ENCODE results near the gene MCUB.

MCUB gene

DNA sequence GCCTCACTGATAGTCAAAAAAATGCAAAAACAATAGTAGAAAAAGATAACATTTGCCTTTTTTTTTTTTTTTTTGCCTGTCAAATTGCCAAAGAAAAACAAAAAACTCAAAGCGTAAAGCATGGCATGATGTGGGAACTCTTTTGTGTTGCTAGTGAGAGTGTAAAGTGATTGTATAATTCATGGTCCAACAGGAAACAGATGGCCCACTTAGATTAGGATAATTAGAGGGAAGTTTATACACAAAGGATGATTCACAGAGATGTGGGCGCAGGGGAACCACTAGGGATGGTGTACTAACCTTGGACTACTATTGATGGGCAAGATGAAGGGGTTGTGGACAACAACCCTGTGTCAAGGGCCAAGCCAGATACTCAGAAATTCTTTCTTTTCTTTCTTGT, 16.4 kb downstream of the MCUB start:
- TF ChIP-seq, protein P1, sequence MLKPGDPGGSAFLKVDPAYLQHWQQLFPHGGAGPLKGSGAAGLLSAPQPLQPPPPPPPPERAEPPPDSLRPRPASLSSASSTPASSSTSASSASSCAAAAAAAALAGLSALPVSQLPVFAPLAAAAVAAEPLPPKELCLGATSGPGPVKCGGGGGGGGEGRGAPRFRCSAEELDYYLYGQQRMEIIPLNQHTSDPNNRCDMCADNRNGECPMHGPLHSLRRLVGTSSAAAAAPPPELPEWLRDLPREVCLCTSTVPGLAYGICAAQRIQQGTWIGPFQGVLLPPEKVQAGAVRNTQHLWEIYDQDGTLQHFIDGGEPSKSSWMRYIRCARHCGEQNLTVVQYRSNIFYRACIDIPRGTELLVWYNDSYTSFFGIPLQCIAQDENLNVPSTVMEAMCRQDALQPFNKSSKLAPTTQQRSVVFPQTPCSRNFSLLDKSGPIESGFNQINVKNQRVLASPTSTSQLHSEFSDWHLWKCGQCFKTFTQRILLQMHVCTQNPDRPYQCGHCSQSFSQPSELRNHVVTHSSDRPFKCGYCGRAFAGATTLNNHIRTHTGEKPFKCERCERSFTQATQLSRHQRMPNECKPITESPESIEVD (tag by site-specific recombination; IDR thresholded peaks at IDR 0.05), result peak; percentile 60; the same call in 1 of the 2 replicates
- TF ChIP-seq ZNF521 (tag by site-specific recombination; IDR thresholded peaks at IDR 0.05), result no peak
- TF ChIP-seq ZBTB48 (tag by site-specific recombination; IDR thresholded peaks at IDR 0.05), result 0 out of 2 replicates have a peak, but pooled peaks have one; percentile 47
- TF ChIP-seq ZNF629 (tag by site-specific recombination; IDR thresholded peaks at IDR 0.05), result 0 out of 2 replicates have a peak, but pooled peaks have one; percentile 10
- TF ChIP-seq ZNF138 (tag by site-specific recombination; IDR thresholded peaks at IDR 0.05; ENCODE audit: borderline replicate concordance), result no peak
- TF ChIP-seq KLF7 (tag by site-specific recombination; IDR thresholded peaks at IDR 0.05; ENCODE audit: borderline replicate concordance), result no peak
- TF ChIP-seq SP7 (tag by site-specific recombination; IDR thresholded peaks at IDR 0.05), result peak; percentile 96
- TF ChIP-seq, protein P2, sequence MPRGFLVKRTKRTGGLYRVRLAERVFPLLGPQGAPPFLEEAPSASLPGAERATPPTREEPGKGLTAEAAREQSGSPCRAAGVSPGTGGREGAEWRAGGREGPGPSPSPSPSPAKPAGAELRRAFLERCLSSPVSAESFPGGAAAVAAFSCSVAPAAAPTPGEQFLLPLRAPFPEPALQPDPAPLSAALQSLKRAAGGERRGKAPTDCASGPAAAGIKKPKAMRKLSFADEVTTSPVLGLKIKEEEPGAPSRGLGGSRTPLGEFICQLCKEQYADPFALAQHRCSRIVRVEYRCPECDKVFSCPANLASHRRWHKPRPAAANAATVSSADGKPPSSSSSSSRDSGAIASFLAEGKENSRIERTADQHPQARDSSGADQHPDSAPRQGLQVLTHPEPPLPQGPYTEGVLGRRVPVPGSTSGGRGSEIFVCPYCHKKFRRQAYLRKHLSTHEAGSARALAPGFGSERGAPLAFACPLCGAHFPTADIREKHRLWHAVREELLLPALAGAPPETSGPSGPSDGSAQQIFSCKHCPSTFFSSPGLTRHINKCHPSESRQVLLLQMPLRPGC (tag by site-specific recombination; IDR thresholded peaks at IDR 0.05), result no peak
- TF ChIP-seq EGR2 (tag by site-specific recombination; IDR thresholded peaks at IDR 0.05; ENCODE audit: low read depth), result 0 out of 2 replicates have a peak, but pooled peaks have one; percentile 8
- TF ChIP-seq ZFHX2 (tag by site-specific recombination; conservative IDR thresholded peaks at IDR 0.05), result peak; percentile 52
- H3K27ac ChIP-seq (ENCODE audit: extremely low read depth, low read depth, low read length), result no peak overlapping the region
- no peaks in the 10 kb centered on the region for H3K9me3 ChIP-seq (ENCODE audit: control insufficient read depth, insufficient read depth, low read depth, low read length)
- ChIA-PET POLR2A (no interaction called here), CTCF (no interaction called here)
- H3K4me1 ChIP-seq (ENCODE audit: control insufficient read depth, insufficient read depth, low read length), result peaks cover 6% of the 10 kb centered on the region; the same call in 1 of the 2 replicates
- H3K36me3 ChIP-seq (ENCODE audit: control insufficient read depth in 2 of 2, insufficient read depth in 1 of 2, low read length in 2 of 2), result no peaks in the 10 kb centered on the region
- H3K4me3 ChIP-seq (ENCODE audit: low read depth, low read length), result no peak overlapping the region

DNA sequence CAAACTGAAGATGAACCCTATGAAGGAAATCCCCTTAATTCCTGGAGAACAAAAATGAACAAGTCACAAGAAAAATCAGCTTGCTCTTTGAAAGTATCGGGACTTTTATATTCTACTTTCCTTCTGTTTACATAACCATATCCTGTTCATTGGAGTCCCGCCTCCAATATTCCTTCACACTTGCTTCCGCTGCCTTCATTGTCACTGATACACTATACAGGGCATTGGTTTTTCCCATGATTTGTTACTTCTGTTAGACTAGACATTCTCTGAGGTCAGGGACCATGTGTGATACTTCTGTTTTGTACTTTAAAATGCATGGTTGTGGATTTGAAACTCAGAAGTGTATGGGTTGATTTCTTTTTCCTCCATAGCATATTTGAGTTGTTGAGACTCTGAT, 18.8 kb downstream of the MCUB start:
- Histone ChIP-seq H3K4me3 (ENCODE audit: low read depth, low read length) (no peak overlapping the region), H3K27ac (ENCODE audit: extremely low read depth, low read depth, low read length) (no peak overlapping the region), H3K9me3 (ENCODE audit: control insufficient read depth, insufficient read depth, low read depth, low read length) (no peaks in the 10 kb centered on the region), H3K4me1 (ENCODE audit: control insufficient read depth, insufficient read depth, low read length) (peaks cover 6% of the 10 kb centered on the region; the same call in 1 of the 2 replicates), H3K36me3 (ENCODE audit: control insufficient read depth in 2 of 2, insufficient read depth in 1 of 2, low read length in 2 of 2) (no peaks in the 10 kb centered on the region)
- ChIA-PET POLR2A (no interaction called here), CTCF (no interaction called here)
- no peak for TF ChIP-seq ZNF266 (tag by site-specific recombination; IDR thresholded peaks at IDR 0.05; ENCODE audit: low read depth)
- TF ChIP-seq, protein P3, sequence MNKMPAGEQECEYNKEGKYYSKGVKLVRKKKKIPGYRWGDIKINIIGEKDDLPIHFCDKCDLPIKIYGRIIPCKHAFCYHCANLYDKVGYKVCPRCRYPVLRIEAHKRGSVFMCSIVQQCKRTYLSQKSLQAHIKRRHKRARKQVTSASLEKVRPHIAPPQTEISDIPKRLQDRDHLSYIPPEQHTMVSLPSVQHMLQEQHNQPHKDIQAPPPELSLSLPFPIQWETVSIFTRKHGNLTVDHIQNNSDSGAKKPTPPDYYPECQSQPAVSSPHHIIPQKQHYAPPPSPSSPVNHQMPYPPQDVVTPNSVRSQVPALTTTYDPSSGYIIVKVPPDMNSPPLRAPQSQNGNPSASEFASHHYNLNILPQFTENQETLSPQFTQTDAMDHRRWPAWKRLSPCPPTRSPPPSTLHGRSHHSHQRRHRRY (tag by site-specific recombination; IDR thresholded peaks at IDR 0.05), result no peak
- no peak for TF ChIP-seq ZNF747 (tag by site-specific recombination; IDR thresholded peaks at IDR 0.05)
- TF ChIP-seq PRDM1 (tag by site-specific recombination; IDR thresholded peaks at IDR 0.05), result no peak
- TF ChIP-seq, protein P1 (tag by site-specific recombination; IDR thresholded peaks at IDR 0.05), result no peak
- no peak for TF ChIP-seq HOXA7 (CRISPR knock-in tag; IDR thresholded peaks at IDR 0.05; ENCODE audit: borderline replicate concordance)
- TF ChIP-seq ZNF624 (tag by site-specific recombination; IDR thresholded peaks at IDR 0.05), result no peak
- no peak for TF ChIP-seq ZNF174 (tag by site-specific recombination; IDR thresholded peaks at IDR 0.05)
- no peak for TF ChIP-seq BCL11A (tag by site-specific recombination; IDR thresholded peaks at IDR 0.05; ENCODE audit: low read depth)
- no peak for TF ChIP-seq OSR2 (tag by site-specific recombination; IDR thresholded peaks at IDR 0.05)
- TF ChIP-seq ZNF560 (tag by site-specific recombination; IDR thresholded peaks at IDR 0.05; ENCODE audit: borderline replicate concordance), result no peak
- TF ChIP-seq, protein P4, sequence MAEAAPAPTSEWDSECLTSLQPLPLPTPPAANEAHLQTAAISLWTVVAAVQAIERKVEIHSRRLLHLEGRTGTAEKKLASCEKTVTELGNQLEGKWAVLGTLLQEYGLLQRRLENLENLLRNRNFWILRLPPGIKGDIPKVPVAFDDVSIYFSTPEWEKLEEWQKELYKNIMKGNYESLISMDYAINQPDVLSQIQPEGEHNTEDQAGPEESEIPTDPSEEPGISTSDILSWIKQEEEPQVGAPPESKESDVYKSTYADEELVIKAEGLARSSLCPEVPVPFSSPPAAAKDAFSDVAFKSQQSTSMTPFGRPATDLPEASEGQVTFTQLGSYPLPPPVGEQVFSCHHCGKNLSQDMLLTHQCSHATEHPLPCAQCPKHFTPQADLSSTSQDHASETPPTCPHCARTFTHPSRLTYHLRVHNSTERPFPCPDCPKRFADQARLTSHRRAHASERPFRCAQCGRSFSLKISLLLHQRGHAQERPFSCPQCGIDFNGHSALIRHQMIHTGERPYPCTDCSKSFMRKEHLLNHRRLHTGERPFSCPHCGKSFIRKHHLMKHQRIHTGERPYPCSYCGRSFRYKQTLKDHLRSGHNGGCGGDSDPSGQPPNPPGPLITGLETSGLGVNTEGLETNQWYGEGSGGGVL (tag by site-specific recombination; IDR thresholded peaks at IDR 0.05), result no peak
- no peak for TF ChIP-seq ZNF302 (tag by site-specific recombination; IDR thresholded peaks at IDR 0.05; ENCODE audit: low read depth)
- TF ChIP-seq ZNF2 (tag by site-specific recombination; IDR thresholded peaks at IDR 0.05), result no peak
